PC-9 (cell line): ENCODE results near the gene PTPRM.

Source experiments
- CTCF ChIP-seq: fragments of 200-600 bp; sonication (generic); conservative IDR thresholded peaks from 2 replicates; pipeline ENCODE4 v1.6.1; 2017; ENCODE audit warnings: mixed run types, antibody characterized with exemption, mild to moderate bottlenecking, moderate library complexity
- EZH2 ChIP-seq: fragments of 200-600 bp; sonication (generic); IDR thresholded peaks from 2 replicates; pipeline ENCODE4 v1.8.0; 2017; ENCODE audit warnings: antibody characterized with exemption, low read depth

GRCh38 chr18:7616661-7617060 is 49.5 kb downstream of the PTPRM start:
- no peak for TF ChIP-seq CTCF
- TF ChIP-seq EZH2, result no peak
